GM19397 (cell line): Measurements from ENCODE around the gene TAF1L.
"Not testable (repeated sequence)": the region's sequence is repeated elsewhere in the genome, so short reads cannot be mapped to it uniquely, and the experiment has no call there.

Experiments
- ATAC-seq: cut with Tn5 transposase; IDR thresholded peaks from one replicate; pipeline ENCODE4 v1.9.1; 2021; ENCODE audit warnings: mild to moderate bottlenecking, moderate library complexity; ENCODE audit not compliant: unreplicated experiment

Gene TAF1L, protein sequence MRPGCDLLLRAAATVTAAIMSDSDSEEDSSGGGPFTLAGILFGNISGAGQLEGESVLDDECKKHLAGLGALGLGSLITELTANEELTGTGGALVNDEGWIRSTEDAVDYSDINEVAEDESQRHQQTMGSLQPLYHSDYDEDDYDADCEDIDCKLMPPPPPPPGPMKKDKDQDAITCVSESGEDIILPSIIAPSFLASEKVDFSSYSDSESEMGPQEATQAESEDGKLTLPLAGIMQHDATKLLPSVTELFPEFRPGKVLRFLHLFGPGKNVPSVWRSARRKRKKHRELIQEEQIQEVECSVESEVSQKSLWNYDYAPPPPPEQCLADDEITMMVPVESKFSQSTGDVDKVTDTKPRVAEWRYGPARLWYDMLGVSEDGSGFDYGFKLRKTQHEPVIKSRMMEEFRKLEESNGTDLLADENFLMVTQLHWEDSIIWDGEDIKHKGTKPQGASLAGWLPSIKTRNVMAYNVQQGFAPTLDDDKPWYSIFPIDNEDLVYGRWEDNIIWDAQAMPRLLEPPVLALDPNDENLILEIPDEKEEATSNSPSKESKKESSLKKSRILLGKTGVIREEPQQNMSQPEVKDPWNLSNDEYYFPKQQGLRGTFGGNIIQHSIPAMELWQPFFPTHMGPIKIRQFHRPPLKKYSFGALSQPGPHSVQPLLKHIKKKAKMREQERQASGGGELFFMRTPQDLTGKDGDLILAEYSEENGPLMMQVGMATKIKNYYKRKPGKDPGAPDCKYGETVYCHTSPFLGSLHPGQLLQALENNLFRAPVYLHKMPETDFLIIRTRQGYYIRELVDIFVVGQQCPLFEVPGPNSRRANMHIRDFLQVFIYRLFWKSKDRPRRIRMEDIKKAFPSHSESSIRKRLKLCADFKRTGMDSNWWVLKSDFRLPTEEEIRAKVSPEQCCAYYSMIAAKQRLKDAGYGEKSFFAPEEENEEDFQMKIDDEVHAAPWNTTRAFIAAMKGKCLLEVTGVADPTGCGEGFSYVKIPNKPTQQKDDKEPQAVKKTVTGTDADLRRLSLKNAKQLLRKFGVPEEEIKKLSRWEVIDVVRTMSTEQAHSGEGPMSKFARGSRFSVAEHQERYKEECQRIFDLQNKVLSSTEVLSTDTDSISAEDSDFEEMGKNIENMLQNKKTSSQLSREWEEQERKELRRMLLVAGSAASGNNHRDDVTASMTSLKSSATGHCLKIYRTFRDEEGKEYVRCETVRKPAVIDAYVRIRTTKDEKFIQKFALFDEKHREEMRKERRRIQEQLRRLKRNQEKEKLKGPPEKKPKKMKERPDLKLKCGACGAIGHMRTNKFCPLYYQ (N-terminal part only)

DNA sequence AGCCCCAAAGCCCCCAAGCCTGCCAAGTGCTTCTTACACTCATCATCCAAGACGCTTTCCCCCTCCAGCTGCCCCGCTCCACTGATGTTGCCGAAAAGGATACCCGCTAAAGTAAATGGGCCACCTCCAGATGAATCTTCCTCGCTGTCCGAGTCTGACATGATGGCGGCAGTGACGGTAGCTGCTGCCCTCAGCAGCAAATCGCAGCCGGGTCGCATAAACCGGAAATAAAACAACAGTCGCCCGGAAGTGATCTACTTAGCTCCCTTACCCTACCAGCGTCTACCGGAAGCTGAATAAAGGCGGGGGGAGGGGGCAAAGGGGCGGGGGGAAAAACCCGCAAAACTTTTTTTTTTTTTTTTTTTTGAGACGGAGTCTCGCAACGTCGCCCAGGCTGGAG, at the start of gene TAF1L:
TAF1L (minus strand) TSS at position 308 of the 400 bp plus-strand sequence; CDS start at position 218, 90 bp downstream.
- ATAC-seq, result no peak

DNA sequence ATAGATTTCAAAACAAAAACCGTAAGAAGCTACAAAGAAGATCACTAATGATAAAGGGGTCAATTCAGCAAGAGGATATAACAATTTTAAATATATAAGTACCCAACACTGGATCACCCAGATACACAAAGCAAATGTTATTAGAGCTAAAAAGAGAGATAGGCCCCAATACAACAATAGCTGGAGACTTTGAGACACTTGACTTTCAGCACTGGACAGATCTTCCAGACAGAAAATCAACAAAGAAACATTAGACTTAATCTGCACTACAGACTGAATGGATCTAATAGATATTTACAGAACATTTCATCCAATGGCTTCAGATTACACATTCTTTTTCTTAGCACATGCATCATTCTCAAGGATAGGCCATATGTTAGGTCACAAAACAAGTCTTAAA, 46.3 kb upstream of the TAF1L start:
- ATAC-seq, result no peak

DNA sequence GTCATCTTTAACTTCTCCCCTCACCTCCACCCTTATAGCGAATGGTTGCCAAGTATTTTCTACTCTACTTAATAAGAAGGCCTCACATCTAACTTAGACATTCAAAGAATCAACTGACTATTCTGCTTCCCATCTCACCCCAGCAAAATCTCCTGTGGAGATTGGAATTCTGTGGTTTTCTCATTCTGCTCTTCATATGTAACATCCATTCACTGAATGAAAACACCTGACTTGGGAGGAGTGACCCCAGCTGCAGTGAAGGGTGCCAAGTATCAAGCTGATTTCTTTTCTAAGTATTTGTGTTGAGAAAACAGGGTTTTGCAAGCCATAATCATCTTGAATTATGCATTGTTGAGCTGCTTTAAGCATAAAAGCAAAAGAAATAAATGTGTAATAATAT, 42.5 kb upstream of the TAF1L start:
- ATAC-seq, result no peak

DNA sequence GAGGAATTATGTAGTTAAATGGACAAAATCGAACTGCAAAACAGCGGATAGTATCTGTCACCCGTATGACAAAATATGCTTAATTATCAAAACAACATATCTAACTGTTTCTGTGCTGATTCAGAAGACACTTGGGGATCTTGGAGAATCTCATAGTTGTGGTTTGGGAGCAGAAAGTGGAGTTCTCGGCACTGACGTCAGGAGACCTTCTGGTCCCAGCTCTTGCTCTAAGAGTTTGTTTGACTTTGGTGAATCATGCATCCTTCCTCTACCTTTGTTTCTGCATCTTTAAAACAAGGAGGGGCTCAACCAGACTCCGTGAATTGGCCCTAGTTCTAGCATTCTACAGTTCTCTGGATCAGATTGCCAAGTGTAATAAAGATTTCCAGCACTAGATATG, 37.0 kb upstream of the TAF1L start:
- no peak for ATAC-seq

DNA sequence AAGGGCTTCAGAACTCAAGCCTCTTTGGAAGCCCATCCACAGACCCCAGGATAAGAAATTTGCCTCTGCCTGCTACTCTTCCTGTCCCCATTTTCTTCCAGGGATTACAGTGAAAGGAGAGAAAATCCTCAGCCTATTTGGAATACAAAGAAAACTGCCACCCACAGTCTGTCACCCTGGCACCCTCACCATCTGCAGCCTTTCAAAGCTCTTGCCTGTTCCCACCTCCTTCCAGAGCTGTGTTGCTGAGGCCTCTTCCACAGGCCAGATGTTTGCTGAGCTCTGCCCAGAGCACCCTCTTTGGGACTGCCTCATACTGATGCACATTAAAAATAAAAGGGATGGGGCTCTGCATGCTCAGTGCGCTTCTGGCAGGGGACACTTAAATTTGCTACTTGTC, 35.9 kb upstream of the TAF1L start:
- no peak for ATAC-seq

DNA sequence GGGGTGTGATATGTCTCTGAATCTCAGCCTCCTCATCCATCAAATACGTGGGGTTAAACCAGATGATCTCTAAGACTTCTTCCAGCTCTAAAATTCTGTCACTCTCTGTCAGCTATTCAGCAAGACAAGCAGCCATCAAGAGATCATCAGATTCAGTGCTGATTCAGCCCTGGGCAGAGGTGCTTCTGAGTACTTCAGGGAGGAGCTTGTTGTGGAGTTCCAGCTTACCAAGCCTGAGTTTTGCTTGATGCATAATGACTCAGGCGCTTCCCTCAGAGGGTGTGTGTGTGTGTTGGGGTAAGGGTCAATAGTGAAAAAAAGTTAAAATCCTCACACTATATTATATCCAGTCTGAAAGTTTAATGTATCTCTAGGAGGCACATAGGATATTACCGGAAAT, 29.6 kb upstream of the TAF1L start:
- no peak for ATAC-seq

DNA sequence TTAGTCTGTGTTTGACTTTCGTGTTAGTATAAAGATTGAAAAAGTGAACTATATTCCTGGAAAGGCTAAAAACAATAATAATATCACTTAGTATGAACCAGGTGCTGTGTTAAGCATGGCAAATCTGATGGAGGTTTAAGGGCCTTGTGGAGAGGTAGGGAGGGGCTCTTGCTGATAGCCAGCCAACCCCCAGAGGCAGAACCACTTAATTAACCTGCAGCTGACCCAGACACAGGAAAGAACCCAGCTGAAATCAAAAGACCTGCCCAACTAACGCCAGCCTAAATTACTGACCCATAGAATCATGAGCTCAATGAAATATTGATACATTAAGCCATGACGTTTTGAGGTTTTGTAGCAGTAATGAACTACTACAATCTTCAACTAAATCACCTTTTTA, 28.3 kb upstream of the TAF1L start:
- no peak for ATAC-seq

DNA sequence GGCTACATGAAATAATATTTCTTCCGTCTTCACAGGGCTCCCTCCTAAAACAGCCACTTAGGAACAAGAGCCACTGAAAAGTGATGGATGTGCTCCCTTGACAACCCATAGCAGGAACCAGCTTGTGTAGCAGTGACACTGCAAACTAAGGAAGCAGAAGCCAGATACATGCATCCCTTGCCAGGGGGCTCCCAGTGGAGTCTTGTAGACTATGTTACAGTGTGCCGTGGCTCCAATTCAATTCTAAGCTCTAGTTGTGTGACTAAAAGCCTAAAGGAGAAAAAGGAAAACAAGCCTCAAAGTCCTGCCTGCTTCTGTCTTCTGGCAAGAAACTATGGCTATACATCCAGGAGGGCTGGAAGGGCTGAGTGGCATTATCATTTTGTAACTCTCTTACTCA, 12.2 kb upstream of the TAF1L start:
- no peak for ATAC-seq

DNA sequence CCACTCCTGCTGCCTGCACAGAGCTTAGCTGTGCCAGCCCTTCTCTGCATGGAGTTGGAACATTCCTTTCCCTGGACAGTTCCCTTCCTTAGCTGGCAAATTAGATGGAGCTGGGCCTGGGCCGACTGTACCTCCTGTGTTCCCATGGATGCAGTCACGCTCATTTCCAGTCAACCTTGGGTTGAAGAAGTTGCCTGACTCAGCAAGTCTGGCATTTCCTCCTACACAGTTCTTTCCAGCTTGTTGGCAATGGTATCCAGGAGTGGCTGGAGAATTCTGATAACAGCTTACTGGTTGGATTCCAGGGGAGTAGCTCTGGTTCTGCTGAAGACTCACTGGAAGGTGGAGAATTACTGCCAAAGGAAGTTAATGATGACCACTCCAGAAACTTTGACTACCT, 9.2 kb upstream of the TAF1L start:
- no peak for ATAC-seq

DNA sequence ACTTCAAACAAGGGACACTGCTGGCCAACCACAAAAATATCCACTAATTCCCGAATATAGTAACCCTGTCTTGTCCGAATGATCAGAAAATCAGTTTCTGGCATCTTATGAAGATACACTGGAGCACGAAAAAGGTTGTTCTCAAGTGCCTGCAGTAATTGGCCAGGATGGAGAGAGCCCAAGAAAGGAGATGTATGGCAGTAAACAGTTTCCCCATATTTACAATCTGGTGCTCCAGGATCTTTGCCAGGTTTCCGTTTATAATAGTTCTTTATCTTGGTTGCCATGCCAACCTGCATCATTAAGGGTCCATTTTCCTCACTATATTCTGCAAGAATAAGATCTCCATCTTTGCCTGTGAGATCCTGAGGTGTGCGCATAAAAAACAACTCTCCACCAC, 2.3 kb downstream of the TAF1L start:
- ATAC-seq, result not testable (repeated sequence)

DNA sequence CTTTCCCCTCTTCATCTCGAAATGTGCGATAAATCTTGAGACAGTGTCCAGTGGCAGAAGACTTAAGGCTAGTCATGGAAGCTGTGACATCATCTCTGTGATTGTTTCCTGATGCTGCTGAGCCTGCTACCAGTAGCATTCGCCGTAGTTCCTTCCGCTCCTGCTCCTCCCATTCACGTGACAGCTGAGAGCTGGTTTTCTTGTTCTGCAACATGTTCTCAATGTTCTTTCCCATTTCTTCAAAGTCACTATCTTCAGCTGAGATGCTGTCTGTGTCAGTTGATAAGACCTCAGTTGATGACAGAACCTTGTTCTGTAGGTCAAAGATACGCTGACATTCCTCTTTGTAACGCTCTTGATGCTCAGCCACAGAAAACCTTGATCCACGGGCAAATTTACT, 3.5 kb downstream of the TAF1L start:
- no peak for ATAC-seq

DNA sequence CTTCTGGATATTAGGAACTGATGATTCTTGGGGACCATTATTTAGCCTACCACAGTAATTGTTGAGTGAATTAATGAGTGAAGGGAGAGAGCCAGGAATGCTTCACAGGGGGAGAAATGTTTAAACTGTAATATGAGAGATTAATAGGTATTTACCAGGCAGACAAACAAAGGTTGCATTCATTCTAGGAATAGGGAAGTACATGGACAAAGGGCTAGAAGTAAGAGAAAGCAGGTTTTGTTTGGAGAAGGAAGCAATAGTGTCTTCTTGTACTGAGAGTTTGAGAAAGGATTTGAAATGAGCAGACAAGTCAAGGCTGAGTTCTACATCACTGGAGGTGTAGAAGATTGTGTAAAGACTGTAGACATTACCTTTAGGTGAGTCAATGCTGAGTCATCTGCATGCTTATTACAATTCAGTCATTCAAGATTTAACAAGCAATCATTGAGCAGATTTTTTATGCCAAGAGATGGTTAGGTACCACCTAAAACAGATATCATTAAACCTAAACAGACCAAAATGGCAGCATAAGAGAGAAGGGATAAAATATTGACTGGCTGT, 8.0 kb downstream of the TAF1L start:
- no peak for ATAC-seq

DNA sequence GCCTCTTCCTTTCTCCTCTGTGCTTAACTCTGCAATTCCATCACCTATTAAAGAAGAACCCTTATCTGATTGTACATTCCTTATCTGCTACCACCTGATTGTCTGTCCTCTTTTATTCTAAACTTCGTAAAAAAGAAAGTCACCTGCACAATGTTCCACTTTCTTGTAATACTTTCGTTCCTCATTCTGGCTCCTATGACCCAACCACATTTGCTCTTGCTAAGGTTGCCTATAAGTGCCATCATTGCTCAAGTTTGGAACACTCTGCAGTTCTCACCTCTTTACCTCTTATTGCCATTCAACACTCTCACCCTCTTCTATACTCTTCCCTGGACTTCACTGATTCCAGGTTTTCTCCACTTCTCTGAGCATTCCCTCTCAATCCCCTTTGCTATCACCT, 10.1 kb downstream of the TAF1L start:
- ATAC-seq, result no peak

DNA sequence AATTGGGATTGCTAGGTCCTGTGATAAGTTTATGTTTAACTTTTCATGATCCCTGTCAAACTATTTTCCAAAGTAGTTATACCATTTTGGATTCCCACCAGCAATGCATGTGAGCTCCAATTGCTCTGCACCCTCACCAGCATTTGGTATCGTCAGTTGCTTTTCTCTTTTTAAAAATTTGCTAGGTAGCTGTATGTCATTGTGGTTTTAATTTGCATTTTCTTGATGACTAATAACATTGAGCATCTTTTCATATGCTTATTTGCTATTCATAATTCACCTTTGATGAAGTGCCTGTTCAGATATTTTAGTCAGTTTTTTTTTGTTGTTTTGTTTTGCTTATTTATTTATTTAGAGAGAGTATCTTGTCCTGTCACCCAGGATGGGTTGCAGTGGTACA, 12.5 kb downstream of the TAF1L start:
- no peak for ATAC-seq

DNA sequence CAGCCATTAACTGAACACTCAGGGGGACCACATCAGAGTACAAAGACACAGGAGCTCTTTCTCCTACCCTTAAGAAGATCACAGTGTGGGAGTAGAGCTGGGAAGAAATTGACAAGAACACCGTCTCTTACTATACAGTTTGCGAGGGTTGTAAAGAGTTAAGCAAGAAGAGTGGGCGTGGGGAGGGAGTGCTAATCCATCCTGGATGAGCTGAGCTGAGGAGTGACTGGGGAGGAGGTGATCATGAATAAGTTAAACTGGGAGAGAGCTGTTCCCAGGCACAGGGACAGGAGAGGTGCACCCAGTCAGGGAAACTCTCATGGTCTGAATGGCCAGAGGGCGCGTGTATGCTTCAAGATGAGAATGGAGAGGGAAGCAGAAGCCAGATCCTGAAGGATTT, 17.2 kb downstream of the TAF1L start:
- ATAC-seq, result no peak

DNA sequence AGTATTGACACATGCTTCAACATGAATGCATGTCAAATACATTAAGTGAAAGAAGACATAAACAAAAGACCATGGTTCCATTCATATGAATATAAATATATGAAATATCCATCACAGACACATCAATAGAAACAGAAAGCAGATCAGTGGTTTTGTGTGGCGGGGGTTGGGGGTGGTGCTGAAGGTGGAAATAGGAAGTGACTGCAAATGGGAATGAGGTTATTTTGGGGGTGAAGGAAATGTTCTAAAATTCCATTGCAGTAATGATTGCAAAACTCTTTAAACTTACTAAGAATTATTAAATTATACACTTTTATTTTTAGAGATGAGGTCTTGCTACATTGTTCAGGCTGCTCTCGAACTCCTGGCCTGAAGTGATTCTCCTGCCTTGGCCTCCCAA, 28.7 kb downstream of the TAF1L start:
- no peak for ATAC-seq

DNA sequence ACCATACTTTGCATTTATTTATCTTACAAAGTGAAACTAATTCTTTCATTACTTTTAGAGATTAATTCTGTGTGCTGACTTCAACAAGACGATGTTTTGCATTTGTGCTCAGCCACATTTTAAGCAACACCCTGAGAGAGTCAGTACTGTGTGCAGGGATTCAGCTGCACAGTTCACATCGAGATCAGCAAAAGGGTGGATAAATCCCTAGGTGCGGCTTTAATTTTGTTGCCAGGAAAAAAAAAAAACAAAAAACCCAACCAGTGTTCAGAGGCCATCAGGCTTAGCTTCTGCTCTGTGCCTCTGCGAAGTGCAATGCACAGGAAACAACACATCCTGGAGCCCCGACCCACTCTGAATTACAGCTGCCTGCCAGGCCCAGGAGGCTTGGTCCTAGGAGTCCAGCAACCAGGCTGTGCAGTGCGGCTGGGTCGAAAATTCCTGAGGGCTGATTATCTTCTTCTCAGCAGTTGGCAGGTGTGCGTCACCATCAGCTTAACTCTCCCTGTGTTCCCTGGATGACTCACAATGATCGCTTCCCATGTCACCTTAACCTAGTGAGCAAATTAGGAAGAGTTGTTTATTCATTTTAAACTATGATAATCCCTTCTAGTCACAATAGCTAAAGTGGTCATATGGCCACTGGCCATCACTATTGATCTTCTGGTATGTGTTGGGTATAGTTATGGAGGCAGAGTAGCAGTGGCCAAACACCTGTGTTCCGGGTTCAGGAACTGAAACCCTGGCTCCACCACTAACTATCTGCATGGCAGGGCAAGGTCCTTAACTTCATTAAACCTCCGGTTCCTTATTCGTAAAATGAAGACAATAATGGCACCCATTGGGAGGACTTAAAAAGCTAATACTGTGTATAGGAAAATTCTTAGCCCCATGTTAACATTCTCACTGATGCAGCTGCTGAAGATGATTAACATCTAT, 31.3 kb downstream of the TAF1L start:
- peak; percentile 94 for ATAC-seq

DNA sequence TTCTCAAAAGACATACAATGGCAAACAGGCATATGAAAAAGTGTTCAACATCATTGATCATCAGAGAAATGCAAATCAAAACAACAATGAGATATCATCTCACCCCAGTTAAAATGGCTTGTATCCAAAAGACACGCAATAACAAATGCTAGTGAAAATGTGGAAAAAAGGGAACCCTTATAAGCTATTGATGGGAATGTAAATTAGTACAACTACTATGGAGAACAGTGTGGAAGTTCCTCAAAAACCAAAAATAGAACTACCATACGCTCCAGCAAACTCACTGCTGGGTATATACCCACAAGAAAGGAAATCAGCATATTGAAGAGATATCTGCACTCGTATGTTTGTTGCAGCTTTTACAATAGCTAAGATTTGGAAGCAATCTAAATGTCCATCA, 36.4 kb downstream of the TAF1L start:
- not testable (repeated sequence) for ATAC-seq

DNA sequence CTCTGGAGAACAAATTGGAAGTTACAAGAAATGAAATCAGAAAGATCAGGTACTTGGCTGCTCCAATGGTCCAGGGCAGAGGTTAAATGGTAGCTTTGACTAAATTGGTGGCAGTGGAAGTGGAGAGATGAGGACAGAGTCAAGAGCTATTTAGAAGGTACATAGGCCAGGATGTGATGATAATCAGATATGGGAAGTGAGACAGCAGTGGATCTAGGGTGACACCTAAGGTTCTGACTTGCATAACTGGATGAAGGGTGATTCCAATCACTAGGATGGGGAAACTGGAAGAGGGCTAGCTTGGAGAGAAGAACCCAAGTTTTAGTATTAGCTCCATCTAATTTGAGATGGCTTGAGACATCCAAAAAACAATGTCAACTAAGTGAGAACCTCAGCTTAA, 38.5 kb downstream of the TAF1L start:
- ATAC-seq, result no peak
